Measurements from ENCODE around the gene NUDT17. TPM values are rescaled to one million over a fixed set of nuclear protein-coding genes. Genes with fewer than 3 reads are reported as not detected.

NUDT17 gene
- total and polyA plus RNA-seq, 8 donors: 0.61 to 18.3 (median 3.2) TPM; not detected in 1

- intact Hi-C loops (cut with DNase I; ENCODE audit: low total_unique reads): no loop called here
- Histone ChIP-seq H3K36me3 (peaks cover 0 to 5% (median 0%) of the 10 kb centered on the region in 4 donors), H3K4me1 (peaks cover 29 to 42% (median 34%) of the 10 kb centered on the region in 4 donors), H3K4me3 (no peak overlapping the region), H3K27ac (peak overlapping the region; percentile 60 to 97 (median 93)), H3K9me3 (no peaks in the 10 kb centered on the region), H3K27me3 (no peaks in the 10 kb centered on the region)
- whole genome bisulfite sequencing, 5 donors: 73 to 88% (median 77%) methylated on average over 7 of the region's 7 CpGs
- TF ChIP-seq CTCF (IDR thresholded peaks at IDR 0.05) (no peak), POLR2AphosphoS5 (IDR thresholded peaks at IDR 0.05) (no peak), EP300 (IDR thresholded peaks at IDR 0.05) (no peak), POLR2A (IDR thresholded peaks at IDR 0.05) (no peak)
- no peak for DNase-seq
Observed at GRCh38 chr1:145893306-145894055, 48.1 kb downstream of the NUDT17 start.

GRCh38 chr1:145895471-145895870 lies 50.0 kb downstream of the NUDT17 start:
- no peaks in the 10 kb centered on the region for H3K27me3 ChIP-seq
- no peak for DNase-seq
- 90 to 100% (median 100%) methylated on average over 1 of the region's 1 CpG for WGBS, 5 donors
- no peak overlapping the region for H3K4me3 ChIP-seq
- H3K27ac ChIP-seq: no peak overlapping the region
- peaks cover 28 to 33% (median 29%) of the 10 kb centered on the region in 4 donors for H3K4me1 ChIP-seq
- H3K36me3 ChIP-seq: peaks cover 0 to 10% (median under 1%) of the 10 kb centered on the region in 4 donors
- intact Hi-C loops (cut with DNase I; ENCODE audit: low total_unique reads): no loop called here
- no peak for TF ChIP-seq CTCF (IDR thresholded peaks at IDR 0.05)
- TF ChIP-seq POLR2AphosphoS5 (IDR thresholded peaks at IDR 0.05): no peak
- no peak for TF ChIP-seq EP300 (IDR thresholded peaks at IDR 0.05)
- TF ChIP-seq POLR2A (IDR thresholded peaks at IDR 0.05): no peak
- H3K9me3 ChIP-seq: no peaks in the 10 kb centered on the region

GRCh38 chr1:145897969-145898368 lies 52.5 kb downstream of the NUDT17 start:
- intact Hi-C loops (cut with DNase I; ENCODE audit: low total_unique reads): no loop called here
- TF ChIP-seq POLR2AphosphoS5 (IDR thresholded peaks at IDR 0.05): no peak
- no peak for TF ChIP-seq POLR2A (IDR thresholded peaks at IDR 0.05)
- TF ChIP-seq EP300 (IDR thresholded peaks at IDR 0.05): no peak
- TF ChIP-seq CTCF (IDR thresholded peaks at IDR 0.05): no peak
- H3K27ac ChIP-seq: no peak overlapping the region
- peaks cover 0 to 10% (median 4%) of the 10 kb centered on the region in 4 donors for H3K36me3 ChIP-seq
- no peak for DNase-seq
- 78 to 95% (median 85%) methylated on average over 1 of the region's 1 CpG for WGBS, 5 donors
- H3K27me3 ChIP-seq: no peaks in the 10 kb centered on the region
- H3K9me3 ChIP-seq: no peaks in the 10 kb centered on the region
- no peak overlapping the region for H3K4me3 ChIP-seq
- peaks cover 3 to 8% (median 6%) of the 10 kb centered on the region in 4 donors for H3K4me1 ChIP-seq

Small RNA genes within 50 kb of the gene (small RNA-seq; reads per million reads assigned to genes)
- gene MIR6736: 0 to 0.08 (median 0) reads per million in 4 donors

Other genes with a start within 250 kb of the NUDT17 start
- gene GPR89A, start 237.6 kb upstream of the NUDT17 start, total RNA-seq: 10 to 100 TPM in 4 of 5 donors, 1 to 10 TPM in 1; 5.8 to 60.6 (median 20.3) TPM
- gene GPR89A, start 237.6 kb upstream of the NUDT17 start, polyA plus RNA-seq: 10 to 100 TPM in 1 of 3 donors, 1 to 10 TPM in 2; 7.2 to 11.9 (median 9.1) TPM
- 1 to 10 TPM in 3 of 5 donors, not detected in 2; 3.2 to 5.1 (median 3.5) TPM for gene PDZK1, start 138.3 kb upstream of the NUDT17 start, total RNA-seq
- gene PDZK1, start 138.3 kb upstream of the NUDT17 start, polyA plus RNA-seq: 1 to 10 TPM in 1 of 3 donors, under 1 TPM in 2; 0.13 to 2.1 (median 0.62) TPM
- gene CD160, start 126.1 kb upstream of the NUDT17 start, total RNA-seq: 1 to 10 TPM in 1 of 5 donors, under 1 TPM in 1, not detected in 3; 0.37 to 4.8 TPM
- gene CD160, start 126.1 kb upstream of the NUDT17 start, polyA plus RNA-seq: under 1 TPM in 1 of 3 donors, not detected in 2; 0.25 TPM
- 10 to 100 TPM in 4 of 5 donors, 1 to 10 TPM in 1; 7.0 to 44.1 (median 19.3) TPM for gene RNF115, start 21.5 kb upstream of the NUDT17 start, total RNA-seq
- gene RNF115, start 21.5 kb upstream of the NUDT17 start, polyA plus RNA-seq: 1 to 10 TPM; 4.8 to 5.1 (median 4.9) TPM
- gene POLR3C, start 21.4 kb upstream of the NUDT17 start, total RNA-seq: 10 to 100 TPM in 4 of 5 donors, 1 to 10 TPM in 1; 5.3 to 34.4 (median 20.9) TPM
- 10 to 100 TPM; 13.8 to 24.6 (median 15.4) TPM for gene POLR3C, start 21.4 kb upstream of the NUDT17 start, polyA plus RNA-seq
- gene PIAS3, start 13.5 kb downstream of the NUDT17 start, total RNA-seq: 10 to 100 TPM in 4 of 5 donors, 1 to 10 TPM in 1; 4.1 to 65.9 (median 29.0) TPM
- gene PIAS3, start 13.5 kb downstream of the NUDT17 start, polyA plus RNA-seq: 10 to 100 TPM; 11.8 to 28.9 (median 19.2) TPM
- 1 to 10 TPM in 2 of 5 donors, under 1 TPM in 1, not detected in 2; 0.58 to 1.7 (median 1.2) TPM for gene ANKRD35, start 40.2 kb downstream of the NUDT17 start, total RNA-seq
- 1 to 10 TPM; 5.4 to 10.0 (median 5.8) TPM for gene ANKRD35, start 40.2 kb downstream of the NUDT17 start, polyA plus RNA-seq
- gene ITGA10, start 64.4 kb downstream of the NUDT17 start, total RNA-seq: 1 to 10 TPM in 4 of 5 donors, under 1 TPM in 1; 0.58 to 9.0 (median 5.5) TPM
- 1 to 10 TPM in 2 of 3 donors, under 1 TPM in 1; 0.37 to 2.7 (median 1.7) TPM for gene ITGA10, start 64.4 kb downstream of the NUDT17 start, polyA plus RNA-seq
- 10 to 100 TPM; 15.6 to 42.3 (median 25.2) TPM for gene PEX11B, start 73.1 kb downstream of the NUDT17 start, total RNA-seq
- 10 to 100 TPM; 23.0 to 46.6 (median 38.4) TPM for gene PEX11B, start 73.1 kb downstream of the NUDT17 start, polyA plus RNA-seq
- gene RBM8A, start 81.9 kb downstream of the NUDT17 start, total RNA-seq: 10 to 100 TPM in 4 of 5 donors, 1 to 10 TPM in 1; 9.3 to 81.3 (median 44.6) TPM
- gene RBM8A, start 81.9 kb downstream of the NUDT17 start, polyA plus RNA-seq: 100 to 1,000 TPM in 2 of 3 donors, 10 to 100 TPM in 1; 79.3 to 113 (median 101) TPM
- gene LIX1L, start 112.4 kb downstream of the NUDT17 start, total RNA-seq: 10 to 100 TPM in 3 of 5 donors, 1 to 10 TPM in 2; 5.8 to 28.4 (median 14.0) TPM
- gene LIX1L, start 112.4 kb downstream of the NUDT17 start, polyA plus RNA-seq: 1 to 10 TPM; 7.2 to 8.2 (median 7.4) TPM
- gene ANKRD34A, start 118.9 kb downstream of the NUDT17 start, total RNA-seq: 1 to 10 TPM in 1 of 5 donors, under 1 TPM in 2, not detected in 2; 0.73 to 2.6 (median 0.87) TPM
- under 1 TPM in 2 of 3 donors, not detected in 1; 0.19 to 0.45 TPM for gene ANKRD34A, start 118.9 kb downstream of the NUDT17 start, polyA plus RNA-seq
- gene POLR3GL, start 119.1 kb downstream of the NUDT17 start, total RNA-seq: 100 to 1,000 TPM in 1 of 5 donors, 10 to 100 TPM in 3, 1 to 10 TPM in 1; 5.8 to 165 (median 18.9) TPM
- 10 to 100 TPM; 31.4 to 53.2 (median 43.9) TPM for gene POLR3GL, start 119.1 kb downstream of the NUDT17 start, polyA plus RNA-seq
- gene TXNIP, start 150.9 kb downstream of the NUDT17 start, total RNA-seq: 1,000 to 10,000 TPM in 3 of 5 donors, 100 to 1,000 TPM in 2; 204 to 3,386 (median 1,054) TPM
- 100 to 1,000 TPM; 217 to 613 (median 334) TPM for gene TXNIP, start 150.9 kb downstream of the NUDT17 start, polyA plus RNA-seq
- not detected for gene HJV, start 176.1 kb downstream of the NUDT17 start, total RNA-seq
- not detected for gene HJV, start 176.1 kb downstream of the NUDT17 start, polyA plus RNA-seq

Measured in stomach (tissue), 9 donors.